NCI-H187 treated with DMSO at 0.1 percent for 48 hours (cell line): ENCODE measurements around the gene AMPH.

Experiments used
- DNase-seq: peaks from one replicate; lab custom pipeline; 2025; lab: John Stamatoyannopoulos, UW

The AMPH gene

GRCh38 chr7:38630720-38631673 is at the start of gene AMPH:
TSS of gene AMPH (minus strand) at chr7:38631373. CDS start at chr7:38631351, 22 bp downstream.
- no peak for DNase-seq

DNA sequence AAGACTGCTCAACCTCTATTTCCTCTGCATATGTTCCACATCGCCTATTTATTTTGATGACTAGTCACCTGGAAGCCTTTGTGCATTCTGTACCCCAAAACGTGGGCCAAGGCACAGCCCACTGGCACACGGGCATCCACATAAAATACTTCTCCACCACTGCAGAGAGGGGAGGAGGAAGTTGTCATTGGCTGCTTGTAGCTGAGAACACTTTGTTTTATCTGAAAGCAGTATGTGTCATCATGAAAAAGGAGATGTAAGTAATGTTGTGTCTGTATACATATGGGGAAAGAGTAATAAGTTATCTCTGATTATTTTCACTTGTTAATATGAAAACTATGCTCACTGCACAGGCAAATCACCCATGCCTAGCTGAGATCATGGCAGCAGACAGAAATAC is 48.2 kb upstream of the AMPH start:
- no peak for DNase-seq

- no peak for DNase-seq
Observed at GRCh38 chr7:38678698-38679054, 47.5 kb upstream of the AMPH start.

- DNase-seq = no peak
Observed at GRCh38 chr7:38677981-38678697, 47.0 kb upstream of the AMPH start.

GRCh38 chr7:38675494-38676106 is 44.4 kb upstream of the AMPH start:
- DNase-seq = peak; percentile 25

- no peak for DNase-seq
Observed at GRCh38 chr7:38674513-38674912, 43.3 kb upstream of the AMPH start.

GRCh38 chr7:38673795-38674194 is 42.6 kb upstream of the AMPH start:
- no peak for DNase-seq

DNA sequence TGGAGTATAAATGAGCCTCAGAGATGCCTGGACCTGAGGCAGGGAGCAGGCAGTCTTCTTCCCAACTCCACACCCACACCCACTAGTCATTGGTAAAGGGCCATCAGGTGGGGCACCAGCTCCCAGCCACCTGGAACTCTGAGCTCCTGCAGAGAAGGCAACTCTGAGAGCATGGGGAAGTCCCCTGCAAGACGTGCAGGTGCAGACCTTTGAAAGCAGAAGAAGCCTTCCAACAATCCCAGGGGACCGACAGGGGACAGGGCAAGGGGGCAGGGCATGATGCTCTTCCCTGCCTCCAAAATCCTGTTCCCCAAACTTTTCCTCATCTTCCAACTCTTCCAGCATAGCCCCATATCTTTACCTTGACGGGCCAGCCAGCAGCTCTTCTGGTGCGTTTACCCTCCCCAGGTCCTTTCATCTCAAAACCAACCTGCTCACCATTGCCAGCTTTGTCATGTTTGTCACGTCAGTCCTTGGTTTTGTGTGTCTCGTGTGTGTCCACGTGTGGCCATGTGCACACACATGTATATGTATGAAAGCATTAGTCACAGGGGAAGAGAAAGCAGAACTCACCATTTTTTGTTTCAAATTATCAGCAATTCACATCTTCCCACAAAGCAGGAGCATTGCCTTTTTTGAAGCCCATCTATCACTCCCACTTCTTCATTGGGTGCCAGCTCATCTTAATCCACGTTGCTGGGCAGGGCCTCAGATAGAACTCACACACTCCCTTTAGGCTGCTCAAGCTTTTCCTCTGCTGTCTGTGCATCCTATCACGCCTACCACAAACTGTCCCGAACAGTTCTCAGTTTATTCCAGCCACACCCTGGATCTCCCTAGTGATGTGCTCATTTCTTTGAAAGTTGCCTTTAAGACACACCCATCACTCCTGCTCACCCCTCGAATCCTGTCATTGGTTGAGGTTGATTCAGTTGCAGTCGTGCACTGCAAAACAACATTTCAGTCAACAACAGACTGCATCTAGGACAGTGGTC is 41.0 kb upstream of the AMPH start:
- DNase-seq = no peak

DNA sequence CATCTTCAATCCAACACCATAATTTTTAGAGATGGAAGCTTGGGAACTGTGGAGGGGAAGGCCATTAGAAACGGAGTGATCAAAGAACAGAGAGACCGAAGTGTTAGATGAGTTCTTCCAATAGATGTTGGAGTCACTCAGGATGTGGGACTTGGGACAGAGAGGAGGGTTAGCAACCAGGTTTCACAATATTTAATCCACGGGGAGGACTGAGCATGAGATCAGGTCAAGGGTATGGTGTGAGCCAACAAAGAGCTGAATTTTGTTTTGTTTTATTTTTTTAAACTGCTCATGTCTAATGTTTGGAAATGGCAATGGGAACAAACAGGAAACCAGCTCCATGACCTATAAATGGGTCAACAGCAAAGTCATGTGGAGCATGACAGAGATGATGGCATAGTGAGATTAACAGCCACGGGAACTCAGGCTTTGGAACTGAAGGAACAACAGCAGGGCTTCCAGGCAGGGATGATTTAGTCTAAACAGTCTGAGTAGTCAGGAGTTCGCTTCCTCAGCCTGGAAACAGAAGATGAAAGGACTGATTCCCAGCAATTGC is 38.9 kb upstream of the AMPH start:
- DNase-seq = no peak

- DNase-seq = no peak
Observed at GRCh38 chr7:38664972-38665371, 33.8 kb upstream of the AMPH start.

GRCh38 chr7:38660427-38661099 is 29.4 kb upstream of the AMPH start:
- no peak for DNase-seq

- no peak for DNase-seq
Observed at GRCh38 chr7:38659931-38660330, 28.8 kb upstream of the AMPH start.

DNA sequence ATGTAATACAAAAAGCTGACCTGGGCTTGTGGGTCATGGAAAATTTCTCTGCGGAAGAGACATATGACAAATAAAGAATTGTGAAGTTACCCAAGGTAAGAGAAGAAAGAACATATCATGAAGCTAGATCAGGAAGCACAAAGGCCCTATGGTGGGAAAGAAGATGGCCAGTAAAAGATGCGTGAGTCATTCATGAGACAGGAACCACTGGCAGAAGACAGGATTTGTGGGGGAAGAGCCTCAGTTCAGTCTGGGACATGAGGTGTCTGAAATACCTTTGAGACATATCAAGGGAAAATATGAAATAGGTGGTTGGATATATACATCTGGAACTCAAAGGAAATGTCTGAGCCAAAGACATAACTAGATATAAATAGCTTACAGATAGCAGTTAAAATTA is 27.7 kb upstream of the AMPH start:
- no peak for DNase-seq

DNA sequence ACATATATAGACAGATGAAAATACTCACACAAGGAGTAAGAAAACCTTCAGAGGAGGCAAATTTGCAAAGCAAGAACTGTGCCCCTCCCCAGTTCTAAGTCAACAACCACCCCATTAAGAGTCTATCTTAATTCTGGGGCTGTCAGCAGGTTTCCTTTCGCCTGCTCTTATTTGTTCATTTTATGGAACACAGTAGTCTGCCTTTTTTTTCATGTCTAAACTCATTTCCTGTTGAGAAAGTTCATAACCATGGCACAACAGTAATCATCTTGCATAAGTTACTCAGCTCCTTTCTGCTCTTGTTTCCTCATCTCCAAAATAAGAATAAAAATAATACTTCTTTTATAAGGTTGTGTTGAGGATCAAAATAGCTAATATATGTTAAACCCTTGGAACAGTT is 25.8 kb upstream of the AMPH start:
- no peak for DNase-seq

- no peak for DNase-seq
Observed at GRCh38 chr7:38655833-38656774, 24.9 kb upstream of the AMPH start.

DNA sequence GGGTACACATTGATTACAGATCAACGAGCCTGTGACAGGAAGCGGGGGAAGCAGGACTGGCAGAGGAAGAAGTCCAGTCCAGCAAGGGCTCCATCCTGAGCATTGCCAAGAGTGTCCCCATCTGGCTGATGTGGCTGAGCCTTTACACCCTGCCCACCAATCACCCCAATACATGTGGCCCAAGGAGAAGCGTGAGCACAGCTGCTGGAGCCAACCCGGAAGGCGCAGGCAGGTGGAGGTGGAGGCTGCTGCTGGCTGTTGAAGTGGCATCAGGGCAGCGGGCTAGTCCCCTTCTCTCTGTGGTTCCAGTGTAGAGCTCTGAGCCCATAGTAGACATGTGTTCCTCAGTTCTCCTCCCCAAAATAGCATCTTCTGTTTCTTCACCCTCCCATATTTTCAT is 6.8 kb upstream of the AMPH start:
- DNase-seq = no peak

DNA sequence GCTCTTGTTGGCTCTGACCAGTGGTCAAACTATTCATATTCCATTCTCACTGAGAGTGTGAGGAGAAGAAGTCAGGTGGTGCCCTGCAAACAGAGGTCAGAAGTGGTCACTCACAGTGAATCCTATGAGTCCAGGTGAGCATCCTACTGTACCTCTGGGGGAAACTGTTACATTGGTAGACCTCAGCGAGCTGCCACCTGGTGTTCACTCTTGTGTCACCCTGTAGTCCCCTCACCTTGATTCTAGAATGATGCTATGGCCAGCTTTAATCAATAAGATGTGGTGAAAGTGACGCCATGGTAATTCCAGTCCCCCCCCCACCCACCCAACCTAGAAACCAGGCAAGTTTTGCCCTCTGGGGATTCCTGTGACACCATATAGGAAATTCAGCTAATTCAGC is 1.2 kb upstream of the AMPH start:
- DNase-seq = no peak

GRCh38 chr7:38629651-38630510 is 1.3 kb downstream of the AMPH start:
- DNase-seq = no peak
